Parathyroid adenoma (tissue), 2 donors: ENCODE data around the gene NEURL3.

ENCODE experiments used
- H2AFZ ChIP-seq: fragments of 300-600 bp; sonication (generic); one replicate; pipeline ENCODE4 v1.7.0; 2017; ENCODE audit warnings: antibody characterized with exemption, mild to moderate bottlenecking
- H3K27ac ChIP-seq: fragments of 300-600 bp; sonication (generic); one replicate; pipeline ENCODE4 v1.7.0; 2017
- H3K27me3 ChIP-seq: fragments of 300-600 bp; sonication (generic); one replicate; pipeline ENCODE4 v1.7.0; 2017; ENCODE audit warnings: low read length; ENCODE audit not compliant: control insufficient read depth, insufficient read depth
- H3K36me3 ChIP-seq: fragments of 300-600 bp; sonication (generic); one replicate; pipeline ENCODE4 v1.7.0; 2017; ENCODE audit warnings: low read length; ENCODE audit not compliant: control insufficient read depth, insufficient read depth
- H3K4me1 ChIP-seq: fragments of 300-600 bp; sonication (generic); one replicate; pipeline ENCODE4 v1.7.0; 2017; ENCODE audit warnings: control low read depth
- H3K4me2 ChIP-seq: fragments of 300-600 bp; sonication (generic); one replicate; pipeline ENCODE4 v1.7.0; 2017; ENCODE audit warnings: low read length
- H3K4me3 ChIP-seq: fragments of 300-600 bp; sonication (generic); one replicate; pipeline ENCODE4 v1.7.0; 2017; ENCODE audit warnings: low read depth, low read length
- H3K79me2 ChIP-seq: fragments of 300-600 bp; sonication (generic); one replicate; pipeline ENCODE4 v1.7.0; 2017; ENCODE audit warnings: control low read depth
- H3K9ac ChIP-seq: fragments of 300-600 bp; sonication (generic); one replicate; pipeline ENCODE4 v1.7.0; 2017; ENCODE audit warnings: mild to moderate bottlenecking
- H3K9me3 ChIP-seq: fragments of 300-600 bp; sonication (generic); one replicate; pipeline ENCODE4 v1.7.0; 2017; ENCODE audit warnings: low read length; ENCODE audit not compliant: control insufficient read depth
- TF ChIP-seq, protein P1 (sequence below): fragments of 300-600 bp; sonication (generic); IDR thresholded peaks from one replicate; pipeline ENCODE4 v1.7.0; 2017; ENCODE audit warnings: antibody characterized with exemption, mild to moderate bottlenecking
- donor health status: primary hyperparathyroidism.

Gene NEURL3

DNA sequence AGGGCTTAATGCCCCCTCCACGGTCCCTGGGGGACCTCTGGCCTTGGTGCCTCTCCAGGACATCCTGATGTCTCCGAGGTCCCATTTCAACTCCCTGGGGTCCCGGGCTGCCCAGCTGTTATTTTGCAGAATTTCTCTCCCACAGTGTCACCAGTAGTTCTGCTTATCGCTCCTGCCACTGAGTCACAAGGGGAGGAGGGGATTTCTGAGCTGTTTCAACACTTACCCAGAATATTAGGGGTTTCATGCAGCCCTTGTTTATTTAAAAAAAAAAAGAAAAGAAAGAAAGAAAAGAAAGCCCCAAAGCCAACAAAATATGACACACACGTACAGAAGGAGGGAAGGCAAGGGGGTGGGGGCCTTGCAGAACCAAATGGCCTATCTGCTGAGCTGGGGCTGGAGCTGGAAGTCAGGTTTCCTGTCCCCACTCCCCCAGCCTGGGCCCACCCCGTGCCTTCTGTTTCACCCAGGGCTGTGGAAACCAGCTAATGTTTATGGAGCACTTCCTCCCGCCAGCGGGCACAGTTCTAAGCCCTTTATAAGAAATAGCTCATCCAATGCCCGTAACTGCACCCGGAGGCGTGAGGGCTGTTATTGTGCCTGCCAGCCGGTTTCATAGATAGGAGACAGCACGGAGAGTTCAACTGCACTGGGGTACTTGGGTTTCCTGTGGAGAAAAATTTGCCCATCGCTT lies 23.0 kb upstream of the NEURL3 start:
- Histone ChIP-seq H3K9me3 (no peaks in the 10 kb centered on the region), H3K36me3 (no peaks in the 10 kb centered on the region), H3K27me3 (no peaks in the 10 kb centered on the region), H3K9ac (no peak overlapping the region), H2AFZ (no peak overlapping the region), H3K4me2 (no peak overlapping the region), H3K4me1 (peaks cover 28% of the 10 kb centered on the region), H3K27ac (peak overlapping the region; percentile 40), H3K4me3 (no peak overlapping the region), H3K79me2 (no peaks in the 10 kb centered on the region)
- TF ChIP-seq, protein P1, sequence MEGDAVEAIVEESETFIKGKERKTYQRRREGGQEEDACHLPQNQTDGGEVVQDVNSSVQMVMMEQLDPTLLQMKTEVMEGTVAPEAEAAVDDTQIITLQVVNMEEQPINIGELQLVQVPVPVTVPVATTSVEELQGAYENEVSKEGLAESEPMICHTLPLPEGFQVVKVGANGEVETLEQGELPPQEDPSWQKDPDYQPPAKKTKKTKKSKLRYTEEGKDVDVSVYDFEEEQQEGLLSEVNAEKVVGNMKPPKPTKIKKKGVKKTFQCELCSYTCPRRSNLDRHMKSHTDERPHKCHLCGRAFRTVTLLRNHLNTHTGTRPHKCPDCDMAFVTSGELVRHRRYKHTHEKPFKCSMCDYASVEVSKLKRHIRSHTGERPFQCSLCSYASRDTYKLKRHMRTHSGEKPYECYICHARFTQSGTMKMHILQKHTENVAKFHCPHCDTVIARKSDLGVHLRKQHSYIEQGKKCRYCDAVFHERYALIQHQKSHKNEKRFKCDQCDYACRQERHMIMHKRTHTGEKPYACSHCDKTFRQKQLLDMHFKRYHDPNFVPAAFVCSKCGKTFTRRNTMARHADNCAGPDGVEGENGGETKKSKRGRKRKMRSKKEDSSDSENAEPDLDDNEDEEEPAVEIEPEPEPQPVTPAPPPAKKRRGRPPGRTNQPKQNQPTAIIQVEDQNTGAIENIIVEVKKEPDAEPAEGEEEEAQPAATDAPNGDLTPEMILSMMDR: no peak

DNA sequence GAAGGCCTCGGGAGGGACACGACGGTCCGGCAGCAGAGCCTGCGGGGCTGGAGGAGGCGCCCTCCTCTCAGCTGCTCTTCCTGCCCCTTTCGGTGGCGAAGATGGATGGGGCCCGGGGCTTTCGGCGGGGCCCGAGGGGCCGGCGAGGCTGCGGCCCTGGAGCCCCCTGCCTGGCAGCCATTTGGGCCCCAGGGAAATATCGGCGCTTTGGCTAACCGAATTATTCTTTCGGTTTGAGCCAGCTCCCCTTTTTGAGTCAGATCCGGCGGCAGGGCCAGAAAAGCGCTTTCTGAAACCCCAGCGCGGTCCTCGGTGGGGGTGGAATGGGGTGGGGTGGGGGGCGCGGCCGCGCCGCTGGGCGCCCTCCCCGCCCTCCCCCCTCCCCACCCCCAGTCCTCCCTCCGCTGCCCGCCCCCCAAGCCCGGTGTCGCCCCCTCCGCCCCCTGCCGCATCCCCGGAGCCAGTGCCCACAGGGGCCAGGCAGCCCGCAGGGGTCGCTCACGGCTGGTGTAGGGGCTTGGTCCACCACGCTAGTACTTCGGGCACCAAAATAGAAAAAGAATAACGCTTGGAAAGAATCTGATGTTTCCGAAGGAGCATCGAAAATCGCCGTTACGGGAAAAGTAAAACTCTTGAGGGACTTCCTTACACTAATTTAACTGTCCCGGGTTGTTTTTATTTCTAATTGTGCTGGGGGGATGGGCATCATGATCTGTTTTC lies 22.3 kb upstream of the NEURL3 start:
- Histone ChIP-seq H3K36me3 (no peaks in the 10 kb centered on the region), H3K27me3 (no peaks in the 10 kb centered on the region), H3K27ac (peak overlapping the region; percentile 95), H3K4me1 (peaks cover 23% of the 10 kb centered on the region), H3K9ac (no peak overlapping the region), H2AFZ (peak overlapping the region; percentile 81), H3K4me2 (peak overlapping the region; percentile 27), H3K79me2 (no peaks in the 10 kb centered on the region), H3K4me3 (no peak overlapping the region), H3K9me3 (no peaks in the 10 kb centered on the region)
- TF ChIP-seq, protein P1: no peak

DNA sequence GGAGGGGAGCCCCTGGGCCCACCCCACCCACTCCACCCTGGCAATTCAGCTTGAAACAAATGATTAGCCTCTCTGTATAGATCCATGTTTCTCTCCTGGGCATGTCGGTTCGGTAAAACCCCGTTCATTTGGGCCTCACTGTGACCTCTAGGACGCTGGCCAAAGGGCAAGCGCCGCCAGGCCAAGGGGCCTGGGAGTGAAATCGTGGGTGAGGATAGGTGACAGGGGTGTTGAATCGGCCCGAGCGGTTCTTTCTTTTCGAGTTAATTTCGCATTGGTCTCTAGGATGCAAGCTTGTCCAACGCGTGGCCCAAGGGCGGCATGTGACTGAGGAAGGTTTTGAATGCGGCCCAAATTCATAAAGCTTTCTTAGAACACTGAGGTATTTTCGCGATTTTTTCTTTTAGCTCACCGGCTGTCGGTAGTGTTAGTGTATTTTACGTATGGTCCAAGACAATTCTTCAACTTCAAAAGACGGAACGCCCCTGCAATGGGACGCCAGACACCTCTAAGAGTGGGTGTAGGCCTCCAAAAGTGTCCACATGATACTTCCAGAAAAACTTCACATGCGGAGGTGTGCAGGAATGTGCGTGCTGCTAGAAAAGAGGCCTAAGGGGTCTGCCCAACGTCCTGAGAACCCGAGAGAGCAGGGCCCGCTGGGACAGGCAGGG lies 21.6 kb upstream of the NEURL3 start:
- H2AFZ ChIP-seq: peak overlapping the region; percentile 81
- peak overlapping the region; percentile 95 for H3K27ac ChIP-seq
- no peak overlapping the region for H3K4me3 ChIP-seq
- peak overlapping the region; percentile 57 for H3K4me2 ChIP-seq
- H3K4me1 ChIP-seq: peaks cover 19% of the 10 kb centered on the region
- H3K9me3 ChIP-seq: no peaks in the 10 kb centered on the region
- H3K36me3 ChIP-seq: no peaks in the 10 kb centered on the region
- no peak overlapping the region for H3K9ac ChIP-seq
- TF ChIP-seq, protein P1: no peak
- H3K27me3 ChIP-seq: no peaks in the 10 kb centered on the region
- no peaks in the 10 kb centered on the region for H3K79me2 ChIP-seq

DNA sequence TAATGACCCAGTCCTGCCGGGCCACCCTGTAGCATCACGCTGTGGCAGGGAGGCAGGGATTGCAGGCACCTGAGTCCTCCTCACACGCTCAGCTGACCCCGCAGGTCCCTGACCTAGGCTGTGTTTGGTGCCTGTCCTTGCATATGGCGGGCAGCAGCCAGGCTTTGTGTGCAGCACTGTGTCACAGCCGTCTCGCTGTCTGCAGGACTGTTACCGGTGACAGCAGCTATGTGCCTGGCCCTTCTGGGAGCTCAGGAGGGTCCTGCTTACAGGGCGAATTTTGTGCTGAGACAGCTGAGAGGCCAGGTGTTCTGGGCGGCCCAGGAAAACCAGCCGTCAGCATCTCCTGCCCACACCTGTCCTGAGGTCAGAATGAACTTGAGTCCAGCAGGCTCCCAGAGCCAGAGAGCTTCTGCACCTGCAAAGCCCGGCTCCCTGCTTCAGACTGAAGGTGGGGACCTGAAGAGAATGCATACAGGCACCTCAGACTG lies 21.0 kb upstream of the NEURL3 start:
- Histone ChIP-seq H3K27ac (peak overlapping the region; percentile 95), H2AFZ (peak overlapping the region; percentile 81), H3K36me3 (no peaks in the 10 kb centered on the region), H3K4me1 (peaks cover 14% of the 10 kb centered on the region), H3K27me3 (no peaks in the 10 kb centered on the region), H3K4me3 (no peak overlapping the region), H3K4me2 (peak overlapping the region; percentile 57), H3K9me3 (no peaks in the 10 kb centered on the region), H3K9ac (no peak overlapping the region), H3K79me2 (no peaks in the 10 kb centered on the region)
- TF ChIP-seq, protein P1: no peak
